Fibroblast of lung (primary cell): ENCODE measurements around the gene WTIP. TPM values are rescaled to one million over a fixed set of nuclear protein-coding genes. Genes with fewer than 3 reads are reported as not detected.

Source experiments
- DNase-seq, 2 donors: peaks; one replicate each; pipeline versions ENCODE4 v3.0.0 to v3.0.0-alpha.2; 2010; ENCODE audit warnings: low read depth in 2 of 2
- H2AFZ ChIP-seq: 2 replicates; pipeline ENCODE4 v1.5.1; 2012; ENCODE audit warnings: low read length, control low read depth, inconsistent platforms
- H3K27ac ChIP-seq: 2 replicates; pipeline ENCODE4 v1.5.1; 2011; ENCODE audit warnings: low read length, control low read depth; ENCODE audit not compliant: insufficient read depth
- H3K27me3 ChIP-seq: 2 replicates; pipeline ENCODE4 v1.5.1; 2011; ENCODE audit warnings: mild to moderate bottlenecking, low read length; ENCODE audit not compliant: control insufficient read depth, insufficient read depth
- H3K36me3 ChIP-seq: 2 replicates; pipeline ENCODE4 v1.5.1; 2011; ENCODE audit warnings: low read length; ENCODE audit not compliant: control insufficient read depth, insufficient read depth
- H3K4me1 ChIP-seq: 2 replicates; pipeline ENCODE4 v1.5.1; 2011; ENCODE audit warnings: low read length; ENCODE audit not compliant: control insufficient read depth, insufficient read depth; ENCODE audit errors: extremely low read depth
- H3K4me2 ChIP-seq: 2 replicates; pipeline ENCODE4 v1.5.1; 2011; ENCODE audit warnings: low read length, control low read depth; ENCODE audit not compliant: insufficient read depth; ENCODE audit errors: extremely low read depth
- H3K4me3 ChIP-seq, 4 experiments: fragments of 200-600 bp in 1 of 4; sonication (generic) in 1 of 4; replicated peaks in 1 of 4; 2 replicates each; pipeline ENCODE4 v1.5.1; 2011 to 2016; ENCODE audit warnings: low read length in 4 of 4, low read depth in 3 of 4, mild to moderate bottlenecking in 3 of 4, control low read depth in 2 of 4, inconsistent platforms in 1 of 4, mixed read lengths in 1 of 4; ENCODE audit not compliant: insufficient read depth in 1 of 4; ENCODE audit errors: control extremely low read depth in 1 of 4
- H3K79me2 ChIP-seq: 2 replicates; pipeline ENCODE4 v1.5.1; 2012; ENCODE audit warnings: mild to moderate bottlenecking, low read length, inconsistent platforms; ENCODE audit not compliant: control insufficient read depth, insufficient read depth
- H3K9ac ChIP-seq: 2 replicates; pipeline ENCODE4 v1.5.1; 2011; ENCODE audit warnings: mild to moderate bottlenecking, low read length, control low read depth; ENCODE audit not compliant: insufficient read depth
- H3K9me3 ChIP-seq: 2 replicates; pipeline ENCODE4 v1.5.1; 2012; ENCODE audit warnings: low read depth, low read length; ENCODE audit not compliant: control insufficient read depth, insufficient read depth
- H4K20me1 ChIP-seq: 2 replicates; pipeline ENCODE4 v1.5.1; 2011; ENCODE audit warnings: low read length; ENCODE audit not compliant: control insufficient read depth, insufficient read depth; ENCODE audit errors: extremely low read depth
- CTCF ChIP-seq, 2 donors: IDR thresholded peaks in 1 of 2; conservative IDR thresholded peaks in 1 of 2; 1 replicate in 1 of 2; 2 replicates in 1 of 2; pipeline ENCODE4 v1.5.1; 2011 to 2012; ENCODE audit warnings: low read length in 2 of 2, control low read depth in 1 of 2, inconsistent platforms in 1 of 2, low read depth in 1 of 2, mild to moderate bottlenecking in 1 of 2
- EZH2 ChIP-seq: IDR thresholded peaks from 2 replicates; pipeline ENCODE4 v1.5.1; 2012; ENCODE audit warnings: low read length, control low read depth, mild to moderate bottlenecking; ENCODE audit errors: missing control alignments
- polyA plus RNA-seq, 2 donors: library from polyadenylated mRNA; depleted of rRNA in 1 of 2; stranded (reverse) in 1 of 2; unstranded in 1 of 2; fragments of >200 nt; gene quantifications; 2 replicates each; pipeline ENCODE4 v1.2.1, GENCODE V29; 2011 to 2012; ENCODE audit warnings: missing spikeins in 1 of 2
- total RNA-seq: library from RNA; depleted of rRNA; stranded (reverse); fragments of >200 nt; gene quantifications from 2 replicates; pipeline ENCODE4 v1.2.1, GENCODE V29; 2014

Gene WTIP
- total and polyA plus RNA-seq, 2 donors (not counting 1 experiment from before 2014, with no cell fraction given) = 18.4 to 49.0 TPM

GRCh38 chr19:34487651-34488051 lies 6.1 kb downstream of the WTIP start:
- Histone ChIP-seq H4K20me1 (no peaks in the 10 kb centered on the region), H3K27ac (no peak overlapping the region), H2AFZ (no peak overlapping the region), H3K79me2 (peaks cover 48% of the 10 kb centered on the region), H3K4me3 (no peak overlapping the region), H3K36me3 (peaks cover 6% of the 10 kb centered on the region), H3K4me2 (no peak overlapping the region), H3K4me1 (no peaks in the 10 kb centered on the region), H3K9me3 (no peaks in the 10 kb centered on the region), H3K9ac (no peak overlapping the region), H3K27me3 (no peaks in the 10 kb centered on the region)
- DNase-seq = no peak
- TF ChIP-seq EZH2 = no peak
- TF ChIP-seq CTCF (conservative IDR thresholded peaks at IDR 0.05 in 1 of 2, IDR thresholded peaks at IDR 0.05 in 1 of 2; ENCODE audit: low read depth in 1 of 2, low read length in 2 of 2) = no peak

- H3K9me3 ChIP-seq = no peaks in the 10 kb centered on the region
- H4K20me1 ChIP-seq = no peaks in the 10 kb centered on the region
- no peak overlapping the region for H3K27ac ChIP-seq
- H3K9ac ChIP-seq = no peak overlapping the region
- peaks cover 13% of the 10 kb centered on the region for H3K36me3 ChIP-seq
- no peaks in the 10 kb centered on the region for H3K27me3 ChIP-seq
- H3K79me2 ChIP-seq = peaks cover 35% of the 10 kb centered on the region
- H3K4me3 ChIP-seq = no peak overlapping the region
- no peak overlapping the region for H2AFZ ChIP-seq
- DNase-seq = no peak
- H3K4me2 ChIP-seq = no peak overlapping the region
- no peak for TF ChIP-seq CTCF (conservative IDR thresholded peaks at IDR 0.05 in 1 of 2, IDR thresholded peaks at IDR 0.05 in 1 of 2; ENCODE audit: low read depth in 1 of 2, low read length in 2 of 2)
- TF ChIP-seq EZH2 = no peak
- H3K4me1 ChIP-seq = no peaks in the 10 kb centered on the region
Measured at GRCh38 chr19:34489175-34489574, 7.6 kb downstream of the WTIP start.

- Histone ChIP-seq H4K20me1 (no peaks in the 10 kb centered on the region), H3K9me3 (no peaks in the 10 kb centered on the region), H2AFZ (no peak overlapping the region), H3K36me3 (peaks cover 18% of the 10 kb centered on the region), H3K4me2 (no peak overlapping the region), H3K27ac (no peak overlapping the region), H3K79me2 (peaks cover 25% of the 10 kb centered on the region), H3K9ac (no peak overlapping the region), H3K4me1 (no peaks in the 10 kb centered on the region), H3K4me3 (no peak overlapping the region), H3K27me3 (no peaks in the 10 kb centered on the region)
- TF ChIP-seq EZH2 (no peak), CTCF (conservative IDR thresholded peaks at IDR 0.05 in 1 of 2, IDR thresholded peaks at IDR 0.05 in 1 of 2; ENCODE audit: low read depth in 1 of 2, low read length in 2 of 2) (no peak)
- DNase-seq = no peak
Measured at GRCh38 chr19:34490141-34490766, 8.7 kb downstream of the WTIP start.
